BJ (cell line): ENCODE measurements around the gene MR1. TPM values are rescaled to one million over a fixed set of nuclear protein-coding genes. Genes with fewer than 3 reads are reported as not detected.

Experiments
- CTCF ChIA-PET: fragments of 350-600 bp; formaldehyde crosslinking; extraction: SDS; loops from one replicate; lab custom pipeline; 2021; ENCODE audit warnings: antibody characterized with exemption, inconsistent platforms; lab: Yijun Ruan, JAX
- POLR2A ChIA-PET: fragments of 300-600 bp; sonication (Branson Sonifier 250); formaldehyde crosslinking; extraction: SDS; loops from one replicate; lab custom pipeline; 2021; ENCODE audit warnings: antibody characterized with exemption; lab: Charles Lee
- DNase-seq: peaks from one replicate; pipeline ENCODE4 v3.0.0-alpha.2; 2011; ENCODE audit warnings: low read depth
- H3K27me3 ChIP-seq: 2 replicates; pipeline ENCODE4 v1.6.0; 2011; ENCODE audit warnings: low read length; ENCODE audit not compliant: control insufficient read depth, insufficient read depth
- H3K36me3 ChIP-seq: 2 replicates; pipeline ENCODE4 v1.5.1; 2011; ENCODE audit warnings: low read length; ENCODE audit not compliant: control insufficient read depth, insufficient read depth
- H3K4me3 ChIP-seq: 2 replicates; pipeline ENCODE4 v1.5.1; 2011; ENCODE audit warnings: low read depth, mild to moderate bottlenecking, control low read depth, low read length
- polyA plus RNA-seq: library from polyadenylated mRNA; depleted of rRNA; stranded (reverse); fragments of >200 nt; gene quantifications from 2 replicates; pipeline ENCODE4 v1.2.3, GENCODE V29; 2011
- TF ChIP-seq, protein P1 (sequence below): IDR thresholded peaks from 2 replicates; pipeline ENCODE4 v1.5.1; 2011; ENCODE audit warnings: low read depth, mild to moderate bottlenecking, control low read depth, inconsistent platforms, low read length, moderate library complexity; ENCODE audit not compliant: insufficient read depth

Gene MR1
- polyA plus RNA-seq, 1 experiment: 25.0 TPM

DNA sequence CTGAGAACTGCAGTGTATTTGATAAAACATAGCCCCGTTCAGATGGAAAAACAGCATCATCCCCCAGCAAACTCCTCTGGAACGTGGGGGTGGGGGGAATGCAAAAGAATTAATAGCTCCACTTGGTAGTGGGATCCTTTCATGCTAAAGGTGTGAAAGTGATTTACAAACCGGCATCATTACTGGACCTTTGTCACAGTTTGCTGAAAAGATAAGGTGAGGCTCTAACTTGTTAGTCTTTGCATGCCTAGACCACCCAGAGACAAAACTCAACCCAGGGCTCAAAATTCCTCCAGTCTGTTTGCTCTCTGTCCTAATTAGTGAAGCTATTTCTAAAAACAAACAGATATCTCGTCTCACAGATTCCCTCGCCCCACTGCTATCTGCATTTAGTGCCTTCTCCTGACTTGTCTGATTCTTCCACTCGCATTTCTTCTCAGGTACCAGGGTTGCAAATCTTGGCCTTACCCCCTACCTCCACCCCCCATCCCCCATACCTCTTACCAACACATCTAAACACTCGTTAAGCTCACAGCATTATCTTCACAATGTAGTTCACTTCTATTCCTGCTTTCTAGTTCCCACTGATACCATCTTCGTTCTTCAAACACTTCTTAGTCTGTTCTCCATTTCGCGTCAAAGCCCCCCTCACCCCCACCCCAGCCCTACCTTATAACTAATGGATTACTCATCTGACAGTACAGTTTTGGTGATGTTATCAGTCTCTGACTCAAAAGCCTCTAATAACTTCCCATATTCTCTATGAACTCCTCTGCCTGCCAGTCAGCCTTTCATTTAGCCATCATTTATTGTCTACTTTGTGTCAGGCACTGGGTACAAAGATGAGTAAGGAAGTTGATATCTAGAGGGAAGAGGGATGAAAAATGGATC, 66.5 kb downstream of the MR1 start:
- Histone ChIP-seq H3K4me3 (no peak overlapping the region), H3K27me3 (no peaks in the 10 kb centered on the region), H3K36me3 (no peaks in the 10 kb centered on the region)
- TF ChIP-seq, protein P1, sequence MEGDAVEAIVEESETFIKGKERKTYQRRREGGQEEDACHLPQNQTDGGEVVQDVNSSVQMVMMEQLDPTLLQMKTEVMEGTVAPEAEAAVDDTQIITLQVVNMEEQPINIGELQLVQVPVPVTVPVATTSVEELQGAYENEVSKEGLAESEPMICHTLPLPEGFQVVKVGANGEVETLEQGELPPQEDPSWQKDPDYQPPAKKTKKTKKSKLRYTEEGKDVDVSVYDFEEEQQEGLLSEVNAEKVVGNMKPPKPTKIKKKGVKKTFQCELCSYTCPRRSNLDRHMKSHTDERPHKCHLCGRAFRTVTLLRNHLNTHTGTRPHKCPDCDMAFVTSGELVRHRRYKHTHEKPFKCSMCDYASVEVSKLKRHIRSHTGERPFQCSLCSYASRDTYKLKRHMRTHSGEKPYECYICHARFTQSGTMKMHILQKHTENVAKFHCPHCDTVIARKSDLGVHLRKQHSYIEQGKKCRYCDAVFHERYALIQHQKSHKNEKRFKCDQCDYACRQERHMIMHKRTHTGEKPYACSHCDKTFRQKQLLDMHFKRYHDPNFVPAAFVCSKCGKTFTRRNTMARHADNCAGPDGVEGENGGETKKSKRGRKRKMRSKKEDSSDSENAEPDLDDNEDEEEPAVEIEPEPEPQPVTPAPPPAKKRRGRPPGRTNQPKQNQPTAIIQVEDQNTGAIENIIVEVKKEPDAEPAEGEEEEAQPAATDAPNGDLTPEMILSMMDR: no peak
- ChIA-PET POLR2A (no interaction called here), CTCF (interaction anchor here (0.6 to 2.1 kb wide), 4 partner anchors 9 to 62 kb away, joined by 3 to 6 read pairs (median 4); no protein-coding TSS in a partner anchor)
- no peak for DNase-seq

DNA sequence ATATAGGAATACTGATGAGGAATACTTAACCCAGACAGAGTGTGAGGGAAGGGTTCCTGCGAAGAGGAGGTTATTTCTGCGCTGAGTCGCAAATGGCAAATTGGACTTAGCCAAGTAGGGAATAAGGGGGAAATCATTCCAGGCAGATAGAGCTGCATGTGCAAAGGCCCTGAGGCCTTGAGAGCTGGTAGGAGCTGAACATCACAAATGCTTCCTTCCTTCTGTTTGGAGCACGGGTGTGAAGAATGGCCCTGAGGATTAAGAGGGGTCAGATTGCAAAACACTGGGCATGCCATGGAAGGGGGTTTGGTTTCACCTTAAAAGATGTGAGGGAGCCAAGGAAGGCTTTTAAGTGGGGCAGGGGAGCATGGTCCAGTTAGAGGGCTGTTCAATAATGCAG, 67.2 kb downstream of the MR1 start:
- H3K36me3 ChIP-seq: no peaks in the 10 kb centered on the region
- ChIA-PET POLR2A (no interaction called here), CTCF (interaction anchor here (1.0 to 2.1 kb wide), 3 partner anchors 10 to 68 kb away, joined by 3 to 6 read pairs (median 4); no protein-coding TSS in a partner anchor)
- DNase-seq: no peak
- TF ChIP-seq, protein P1: no peak
- no peak overlapping the region for H3K4me3 ChIP-seq
- H3K27me3 ChIP-seq: no peaks in the 10 kb centered on the region

DNA sequence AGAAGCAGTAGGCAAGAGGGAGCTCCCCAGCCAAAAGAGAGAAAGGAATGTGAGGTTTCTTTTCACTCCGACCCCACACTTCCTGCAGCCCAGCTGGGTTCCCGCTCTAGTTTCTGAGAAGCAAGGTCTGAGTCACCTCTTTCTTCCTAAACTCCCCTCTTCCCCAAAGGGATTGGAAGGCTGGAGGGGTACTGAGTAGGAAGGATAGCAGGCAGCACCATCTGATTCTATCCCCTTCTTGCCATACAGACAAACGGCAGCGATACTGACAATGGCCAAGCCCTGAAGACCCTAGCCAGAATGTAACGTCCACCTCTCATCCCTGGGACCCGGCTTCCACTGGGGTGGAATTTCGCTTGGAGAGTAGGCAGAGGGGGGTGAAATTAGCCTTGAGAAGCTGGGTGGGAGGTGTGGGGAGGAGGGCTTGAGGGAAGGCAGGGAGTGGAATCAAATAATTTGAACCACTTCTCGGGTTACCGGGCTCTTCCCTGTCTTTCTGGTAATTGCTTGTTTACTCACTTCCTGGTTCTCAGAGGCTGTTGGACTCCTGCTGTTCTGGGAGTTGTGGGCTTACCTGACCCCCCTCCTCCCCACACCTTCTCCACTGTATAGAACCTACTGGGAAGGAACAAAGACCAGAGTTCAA, 67.9 kb downstream of the MR1 start:
- CTCF ChIA-PET: interaction anchor here (1.0 to 2.1 kb wide), 4 partner anchors 10 to 69 kb away, joined by 3 to 6 read pairs (median 4); no protein-coding TSS in a partner anchor

DNA sequence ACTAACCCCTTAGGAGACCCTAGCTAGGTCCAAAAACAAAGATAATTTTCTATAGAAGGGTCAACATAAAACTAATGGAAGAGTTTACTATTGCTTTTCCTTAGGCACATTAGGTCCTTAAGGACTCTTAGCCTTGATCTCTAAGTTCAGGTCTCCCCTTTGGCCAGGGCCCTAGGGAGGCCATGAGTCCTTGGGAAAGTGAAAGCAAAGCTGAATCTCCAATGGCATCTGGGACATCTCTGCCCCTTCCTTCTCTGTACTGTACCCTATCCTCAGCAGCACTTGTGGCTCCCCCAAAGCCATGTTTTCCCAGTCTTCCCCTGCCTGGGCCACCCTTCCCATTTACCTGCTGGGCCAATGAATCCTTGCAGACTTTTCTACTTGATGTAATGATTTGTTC, 69.1 kb downstream of the MR1 start:
- TF ChIP-seq, protein P1: no peak
- H3K4me3 ChIP-seq: no peak overlapping the region
- POLR2A ChIA-PET: interaction anchor here (0.6 kb wide), 1 partner anchor 81 kb away, joined by 18 read pairs; no protein-coding TSS in a partner anchor
- H3K36me3 ChIP-seq: no peaks in the 10 kb centered on the region
- CTCF ChIA-PET: interaction anchor here (0.7 to 2.1 kb wide), 5 partner anchors 12 to 148 kb away, joined by 3 to 6 read pairs (median 4); no protein-coding TSS in a partner anchor
- no peaks in the 10 kb centered on the region for H3K27me3 ChIP-seq
- no peak for DNase-seq

More for the DNA sequence above, 67.9 kb downstream of the MR1 start:
- Histone ChIP-seq H3K4me3 (no peak overlapping the region), H3K36me3 (no peaks in the 10 kb centered on the region), H3K27me3 (no peaks in the 10 kb centered on the region)
- POLR2A ChIA-PET: no interaction called here
- DNase-seq: no peak
- TF ChIP-seq, protein P1: no peak

DNA sequence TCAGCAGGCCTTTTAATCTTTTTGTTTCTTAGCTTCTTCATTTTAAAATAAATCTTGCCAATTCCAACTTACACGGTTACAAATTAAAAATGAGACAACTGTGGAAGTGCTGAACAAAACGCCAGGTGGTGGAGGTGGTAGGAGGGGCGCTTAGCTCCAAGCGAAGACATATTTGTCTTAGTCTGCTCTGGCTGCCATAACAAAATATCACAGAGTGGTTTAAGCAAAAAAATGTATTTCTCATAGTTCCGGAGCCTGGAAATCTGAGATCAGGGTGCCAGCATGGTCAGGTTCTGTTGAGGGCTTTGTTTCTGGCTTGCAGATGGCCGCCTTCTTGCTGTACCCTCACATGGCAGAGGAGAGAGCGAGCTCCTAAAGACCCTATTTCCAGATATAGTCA, 69.6 kb downstream of the MR1 start:
- no peak for DNase-seq
- H3K4me3 ChIP-seq: no peak overlapping the region
- TF ChIP-seq, protein P1: no peak
- ChIA-PET CTCF (interaction anchor here (0.7 to 2.2 kb wide), 5 partner anchors 23 to 149 kb away, joined by 3 to 9 read pairs (median 4); no protein-coding TSS in a partner anchor), POLR2A (interaction anchor here (0.6 kb wide), 1 partner anchor 81 kb away, joined by 18 read pairs; no protein-coding TSS in a partner anchor)
- no peaks in the 10 kb centered on the region for H3K27me3 ChIP-seq
- no peaks in the 10 kb centered on the region for H3K36me3 ChIP-seq
